Left hindlimb (tissue), 1 donor: ENCODE results near the gene FEV.

Experiments
- DNase-seq: peaks from one replicate; pipeline ENCODE4 v3.0.0-alpha.2; 2018

FEV gene

GRCh38 chr2:218985021-218985324, at the start of gene FEV:
Gene FEV, minus strand, starts transcription at chr2:218985184. Its CDS starts 109 bp downstream, at chr2:218985075.
- DNase-seq = no peak

GRCh38 chr2:219032051-219032745, 47.2 kb upstream of the FEV start:
- DNase-seq = no peak

GRCh38 chr2:219031005-219031738, 46.2 kb upstream of the FEV start:
- no peak for DNase-seq

- DNase-seq = no peak
These were observed 45.4 kb upstream of the FEV start for GRCh38 chr2:219030177-219030940.

- DNase-seq = peak; percentile 79
These were observed 44.8 kb upstream of the FEV start for GRCh38 chr2:219029829-219030165.

- DNase-seq = no peak
These were observed 44.2 kb upstream of the FEV start for GRCh38 chr2:219028996-219029828.

- no peak for DNase-seq
These were observed 43.2 kb upstream of the FEV start for GRCh38 chr2:219028141-219028540.

- no peak for DNase-seq
These were observed 42.6 kb upstream of the FEV start for GRCh38 chr2:219027511-219028055.

GRCh38 chr2:219026946-219027345, 42.0 kb upstream of the FEV start:
- no peak for DNase-seq

- no peak for DNase-seq
These were observed 40.9 kb upstream of the FEV start for GRCh38 chr2:219025637-219026585.

- no peak for DNase-seq
These were observed 39.1 kb upstream of the FEV start for GRCh38 chr2:219024059-219024458.

- DNase-seq = no peak
These were observed 38.1 kb upstream of the FEV start for GRCh38 chr2:219023045-219023605.

- DNase-seq = no peak
These were observed 37.6 kb upstream of the FEV start for GRCh38 chr2:219022616-219023015.

GRCh38 chr2:219022041-219022440, 37.1 kb upstream of the FEV start:
- no peak for DNase-seq

- DNase-seq = no peak
These were observed 36.6 kb upstream of the FEV start for GRCh38 chr2:219021591-219021990.

- no peak for DNase-seq
These were observed 35.8 kb upstream of the FEV start for GRCh38 chr2:219020604-219021365.

GRCh38 chr2:219019436-219019835, 34.5 kb upstream of the FEV start:
- no peak for DNase-seq

GRCh38 chr2:219018726-219019125, 33.7 kb upstream of the FEV start:
- no peak for DNase-seq

- no peak for DNase-seq
These were observed 33.3 kb upstream of the FEV start for GRCh38 chr2:219018286-219018685.

GRCh38 chr2:219017201-219017931, 32.4 kb upstream of the FEV start:
- peak; percentile 73 for DNase-seq
